ENCODE results near the gene TMEM271.

DNA sequence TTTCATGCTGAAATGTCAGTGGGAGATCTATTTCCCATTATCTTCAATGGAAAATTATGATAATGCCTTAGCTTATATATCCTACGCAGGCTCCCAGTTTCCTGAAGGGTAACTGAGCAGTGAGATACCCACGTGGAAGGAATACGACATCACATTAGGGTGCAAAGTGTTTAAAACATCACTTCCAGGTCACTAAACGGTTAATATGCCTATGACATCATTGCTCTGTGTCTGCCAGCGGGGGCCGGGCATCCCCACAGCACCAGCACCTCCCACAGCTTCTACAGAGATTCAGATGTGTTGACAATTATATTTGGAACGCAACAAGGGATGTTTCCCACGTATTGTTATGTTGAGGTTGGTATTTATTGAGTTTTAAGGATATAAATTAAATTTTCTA lies 27.1 kb downstream of the TMEM271 start:
- TF ChIP-seq EZH2 (IDR thresholded peaks at IDR 0.05; ENCODE audit: borderline replicate concordance, low read depth, low read length, severe bottlenecking), result no peak
- no peak for TF ChIP-seq GATA2 (IDR thresholded peaks at IDR 0.05; ENCODE audit: insufficient read depth, insufficient read length, low read depth, low read length)
- no peak for TF ChIP-seq MYC (IDR thresholded peaks at IDR 0.05; ENCODE audit: low read depth, low read length)
- TF ChIP-seq, protein P1, sequence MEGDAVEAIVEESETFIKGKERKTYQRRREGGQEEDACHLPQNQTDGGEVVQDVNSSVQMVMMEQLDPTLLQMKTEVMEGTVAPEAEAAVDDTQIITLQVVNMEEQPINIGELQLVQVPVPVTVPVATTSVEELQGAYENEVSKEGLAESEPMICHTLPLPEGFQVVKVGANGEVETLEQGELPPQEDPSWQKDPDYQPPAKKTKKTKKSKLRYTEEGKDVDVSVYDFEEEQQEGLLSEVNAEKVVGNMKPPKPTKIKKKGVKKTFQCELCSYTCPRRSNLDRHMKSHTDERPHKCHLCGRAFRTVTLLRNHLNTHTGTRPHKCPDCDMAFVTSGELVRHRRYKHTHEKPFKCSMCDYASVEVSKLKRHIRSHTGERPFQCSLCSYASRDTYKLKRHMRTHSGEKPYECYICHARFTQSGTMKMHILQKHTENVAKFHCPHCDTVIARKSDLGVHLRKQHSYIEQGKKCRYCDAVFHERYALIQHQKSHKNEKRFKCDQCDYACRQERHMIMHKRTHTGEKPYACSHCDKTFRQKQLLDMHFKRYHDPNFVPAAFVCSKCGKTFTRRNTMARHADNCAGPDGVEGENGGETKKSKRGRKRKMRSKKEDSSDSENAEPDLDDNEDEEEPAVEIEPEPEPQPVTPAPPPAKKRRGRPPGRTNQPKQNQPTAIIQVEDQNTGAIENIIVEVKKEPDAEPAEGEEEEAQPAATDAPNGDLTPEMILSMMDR (IDR thresholded peaks at IDR 0.05; ENCODE audit: extremely low read depth in 1 of 2, insufficient read depth in 1 of 2, low read depth in 1 of 2, low read length in 2 of 2), result no peak
- TF ChIP-seq POLR2A (IDR thresholded peaks at IDR 0.05; ENCODE audit: low read depth, low read length), result no peak

All from endothelial cell of umbilical vein (primary cell).